HEK293 (cell line): ENCODE data around the gene MAST2.

Experiments
- EGR2 ChIP-seq: fragments of 450-650 bp; formaldehyde crosslinking; IDR thresholded peaks from 2 replicates; pipeline ENCODE4 v1.5.1; 2016; ENCODE audit warnings: low read depth, missing biosample characterization, missing genetic modification characterization
- IKZF3 ChIP-seq: fragments of 450-650 bp; IDR thresholded peaks from 2 replicates; pipeline ENCODE4 v1.5.0; 2018; ENCODE audit warnings: missing biosample characterization, mild to moderate bottlenecking, missing genetic modification characterization, moderate library complexity
- ZFP37 ChIP-seq: fragments of 450-650 bp; formaldehyde crosslinking; IDR thresholded peaks from 2 replicates; pipeline ENCODE4 v1.5.1; 2016; ENCODE audit warnings: missing biosample characterization, missing genetic modification characterization
- ZNF155 ChIP-seq: fragments of 450-650 bp; formaldehyde crosslinking; IDR thresholded peaks from 2 replicates; pipeline ENCODE4 v1.5.1; 2016; ENCODE audit warnings: missing biosample characterization, missing genetic modification characterization
- ZNF274 ChIP-seq, 2 experiments: fragments of 200-500 bp in 1 of 2; fragments of 450-650 bp in 1 of 2; sonication (Bioruptor generic) in 1 of 2; formaldehyde crosslinking in 1 of 2; IDR thresholded peaks; 2 replicates each; pipeline versions ENCODE4 v1.5.1 to v1.6.1; 2014 to 2016; ENCODE audit warnings: borderline replicate concordance in 1 of 2, inconsistent platforms in 1 of 2, low read length in 1 of 2, missing biosample characterization in 1 of 2, missing genetic modification characterization in 1 of 2
- ZNF48 ChIP-seq: fragments of 450-650 bp; formaldehyde crosslinking; IDR thresholded peaks from 2 replicates; pipeline ENCODE4 v1.5.1; 2016; ENCODE audit warnings: missing biosample characterization, missing genetic modification characterization
- TF ChIP-seq, protein P1 (sequence below): fragments of 450-650 bp; formaldehyde crosslinking; IDR thresholded peaks from 2 replicates; pipeline ENCODE4 v1.5.1; 2016; ENCODE audit warnings: missing biosample characterization, missing genetic modification characterization
- TF ChIP-seq, protein P2 (sequence below): fragments of 450-650 bp; formaldehyde crosslinking; IDR thresholded peaks from 2 replicates; pipeline ENCODE4 v1.5.0; 2017; ENCODE audit warnings: missing biosample characterization, missing genetic modification characterization, borderline replicate concordance
- TF ChIP-seq, protein P3 (sequence below): fragments of 450-650 bp; formaldehyde crosslinking; IDR thresholded peaks from 2 replicates; pipeline ENCODE4 v1.5.1; 2016; ENCODE audit warnings: missing biosample characterization, missing genetic modification characterization

DNA sequence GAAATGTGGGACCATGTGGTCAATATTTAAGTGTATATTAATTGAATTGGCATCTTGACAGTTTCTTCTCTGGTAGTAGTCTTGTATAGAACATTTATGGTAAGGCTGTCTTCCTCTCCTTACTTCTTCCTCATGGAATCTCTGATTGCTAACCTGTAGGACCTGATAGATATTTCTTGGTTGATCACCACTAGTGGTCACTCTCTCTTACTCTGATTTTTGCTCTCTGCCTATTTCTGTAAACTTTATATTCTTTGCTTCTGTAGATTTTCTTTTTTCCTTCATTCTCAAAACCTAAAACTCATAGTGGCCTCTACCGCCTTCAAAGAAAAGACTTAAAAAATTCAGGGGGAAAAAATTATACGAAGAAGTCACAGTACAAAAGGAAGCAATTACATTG is 21.2 kb downstream of the MAST2 start:
- TF ChIP-seq, protein P1, sequence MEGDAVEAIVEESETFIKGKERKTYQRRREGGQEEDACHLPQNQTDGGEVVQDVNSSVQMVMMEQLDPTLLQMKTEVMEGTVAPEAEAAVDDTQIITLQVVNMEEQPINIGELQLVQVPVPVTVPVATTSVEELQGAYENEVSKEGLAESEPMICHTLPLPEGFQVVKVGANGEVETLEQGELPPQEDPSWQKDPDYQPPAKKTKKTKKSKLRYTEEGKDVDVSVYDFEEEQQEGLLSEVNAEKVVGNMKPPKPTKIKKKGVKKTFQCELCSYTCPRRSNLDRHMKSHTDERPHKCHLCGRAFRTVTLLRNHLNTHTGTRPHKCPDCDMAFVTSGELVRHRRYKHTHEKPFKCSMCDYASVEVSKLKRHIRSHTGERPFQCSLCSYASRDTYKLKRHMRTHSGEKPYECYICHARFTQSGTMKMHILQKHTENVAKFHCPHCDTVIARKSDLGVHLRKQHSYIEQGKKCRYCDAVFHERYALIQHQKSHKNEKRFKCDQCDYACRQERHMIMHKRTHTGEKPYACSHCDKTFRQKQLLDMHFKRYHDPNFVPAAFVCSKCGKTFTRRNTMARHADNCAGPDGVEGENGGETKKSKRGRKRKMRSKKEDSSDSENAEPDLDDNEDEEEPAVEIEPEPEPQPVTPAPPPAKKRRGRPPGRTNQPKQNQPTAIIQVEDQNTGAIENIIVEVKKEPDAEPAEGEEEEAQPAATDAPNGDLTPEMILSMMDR: no peak
- TF ChIP-seq ZFP37 (tag by site-specific recombination) (no peak), ZNF155 (tag by site-specific recombination) (no peak), IKZF3 (no peak), ZNF274 (IDR thresholded peaks at IDR 0.05; ENCODE audit: low read length) (no peak), ZNF274 (tag by site-specific recombination; IDR thresholded peaks at IDR 0.05; ENCODE audit: borderline replicate concordance) (no peak), ZNF48 (tag by site-specific recombination) (no peak), EGR2 (tag by site-specific recombination) (no peak)
- TF ChIP-seq, protein P2, sequence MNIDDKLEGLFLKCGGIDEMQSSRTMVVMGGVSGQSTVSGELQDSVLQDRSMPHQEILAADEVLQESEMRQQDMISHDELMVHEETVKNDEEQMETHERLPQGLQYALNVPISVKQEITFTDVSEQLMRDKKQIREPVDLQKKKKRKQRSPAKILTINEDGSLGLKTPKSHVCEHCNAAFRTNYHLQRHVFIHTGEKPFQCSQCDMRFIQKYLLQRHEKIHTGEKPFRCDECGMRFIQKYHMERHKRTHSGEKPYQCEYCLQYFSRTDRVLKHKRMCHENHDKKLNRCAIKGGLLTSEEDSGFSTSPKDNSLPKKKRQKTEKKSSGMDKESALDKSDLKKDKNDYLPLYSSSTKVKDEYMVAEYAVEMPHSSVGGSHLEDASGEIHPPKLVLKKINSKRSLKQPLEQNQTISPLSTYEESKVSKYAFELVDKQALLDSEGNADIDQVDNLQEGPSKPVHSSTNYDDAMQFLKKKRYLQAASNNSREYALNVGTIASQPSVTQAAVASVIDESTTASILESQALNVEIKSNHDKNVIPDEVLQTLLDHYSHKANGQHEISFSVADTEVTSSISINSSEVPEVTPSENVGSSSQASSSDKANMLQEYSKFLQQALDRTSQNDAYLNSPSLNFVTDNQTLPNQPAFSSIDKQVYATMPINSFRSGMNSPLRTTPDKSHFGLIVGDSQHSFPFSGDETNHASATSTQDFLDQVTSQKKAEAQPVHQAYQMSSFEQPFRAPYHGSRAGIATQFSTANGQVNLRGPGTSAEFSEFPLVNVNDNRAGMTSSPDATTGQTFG (tag by site-specific recombination): no peak
- TF ChIP-seq, protein P3, sequence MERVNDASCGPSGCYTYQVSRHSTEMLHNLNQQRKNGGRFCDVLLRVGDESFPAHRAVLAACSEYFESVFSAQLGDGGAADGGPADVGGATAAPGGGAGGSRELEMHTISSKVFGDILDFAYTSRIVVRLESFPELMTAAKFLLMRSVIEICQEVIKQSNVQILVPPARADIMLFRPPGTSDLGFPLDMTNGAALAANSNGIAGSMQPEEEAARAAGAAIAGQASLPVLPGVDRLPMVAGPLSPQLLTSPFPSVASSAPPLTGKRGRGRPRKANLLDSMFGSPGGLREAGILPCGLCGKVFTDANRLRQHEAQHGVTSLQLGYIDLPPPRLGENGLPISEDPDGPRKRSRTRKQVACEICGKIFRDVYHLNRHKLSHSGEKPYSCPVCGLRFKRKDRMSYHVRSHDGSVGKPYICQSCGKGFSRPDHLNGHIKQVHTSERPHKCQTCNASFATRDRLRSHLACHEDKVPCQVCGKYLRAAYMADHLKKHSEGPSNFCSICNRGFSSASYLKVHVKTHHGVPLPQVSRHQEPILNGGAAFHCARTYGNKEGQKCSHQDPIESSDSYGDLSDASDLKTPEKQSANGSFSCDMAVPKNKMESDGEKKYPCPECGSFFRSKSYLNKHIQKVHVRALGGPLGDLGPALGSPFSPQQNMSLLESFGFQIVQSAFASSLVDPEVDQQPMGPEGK (tag by site-specific recombination): no peak
